Measurements from ENCODE around the gene CNPY3. TPM values are rescaled to one million over a fixed set of nuclear protein-coding genes. Genes with fewer than 3 reads are reported as not detected.

Gene CNPY3
- total RNA-seq, 1 donor from 2014 or later, result 36.8 TPM

GRCh38 chr6:42933205-42933604 lies 3.9 kb downstream of the CNPY3 start:
- Mint-ChIP-seq H3K27me3 (ENCODE audit: unreplicated experiment) (peaks cover 10% of the 10 kb centered on the region), H3K36me3 (ENCODE audit: unreplicated experiment) (peaks cover 4% of the 10 kb centered on the region), H3K27ac (ENCODE audit: unreplicated experiment) (no peak overlapping the region), H3K4me3 (ENCODE audit: unreplicated experiment) (peak overlapping the region; percentile 45), H3K9me3 (ENCODE audit: unreplicated experiment) (peaks cover 2% of the 10 kb centered on the region), H3K4me1 (ENCODE audit: low read depth, unreplicated experiment) (peaks cover 23% of the 10 kb centered on the region)
- no peak for DNase-seq
- no peak for TF ChIP-seq CTCF (IDR thresholded peaks at IDR 0.05; ENCODE audit: partially characterized antibody, unreplicated experiment)

GRCh38 chr6:42935322-42935721 lies 6.0 kb downstream of the CNPY3 start:
- Mint-ChIP-seq H3K9me3 (ENCODE audit: unreplicated experiment) (no peaks in the 10 kb centered on the region), H3K4me3 (ENCODE audit: unreplicated experiment) (no peak overlapping the region), H3K27me3 (ENCODE audit: unreplicated experiment) (peaks cover 8% of the 10 kb centered on the region), H3K27ac (ENCODE audit: unreplicated experiment) (no peak overlapping the region), H3K36me3 (ENCODE audit: unreplicated experiment) (peaks cover 4% of the 10 kb centered on the region), H3K4me1 (ENCODE audit: low read depth, unreplicated experiment) (peaks cover 27% of the 10 kb centered on the region)
- TF ChIP-seq CTCF (IDR thresholded peaks at IDR 0.05; ENCODE audit: partially characterized antibody, unreplicated experiment), result no peak
- DNase-seq, result no peak

GRCh38 chr6:42936398-42936797 lies 7.1 kb downstream of the CNPY3 start:
- TF ChIP-seq CTCF (IDR thresholded peaks at IDR 0.05; ENCODE audit: partially characterized antibody, unreplicated experiment), result no peak
- H3K4me3 Mint-ChIP-seq (ENCODE audit: unreplicated experiment), result no peak overlapping the region
- H3K27me3 Mint-ChIP-seq (ENCODE audit: unreplicated experiment), result peaks cover 4% of the 10 kb centered on the region
- H3K9me3 Mint-ChIP-seq (ENCODE audit: unreplicated experiment), result no peaks in the 10 kb centered on the region
- DNase-seq, result no peak
- H3K27ac Mint-ChIP-seq (ENCODE audit: unreplicated experiment), result no peak overlapping the region
- peaks cover 25% of the 10 kb centered on the region for H3K4me1 Mint-ChIP-seq (ENCODE audit: low read depth, unreplicated experiment)
- H3K36me3 Mint-ChIP-seq (ENCODE audit: unreplicated experiment), result peaks cover 4% of the 10 kb centered on the region

GRCh38 chr6:42937548-42938427 lies 8.5 kb downstream of the CNPY3 start:
- H3K27ac Mint-ChIP-seq (ENCODE audit: unreplicated experiment), result no peak overlapping the region
- DNase-seq, result no peak
- H3K4me1 Mint-ChIP-seq (ENCODE audit: low read depth, unreplicated experiment), result peaks cover 17% of the 10 kb centered on the region
- no peak for TF ChIP-seq CTCF (IDR thresholded peaks at IDR 0.05; ENCODE audit: partially characterized antibody, unreplicated experiment)
- peaks cover 4% of the 10 kb centered on the region for H3K27me3 Mint-ChIP-seq (ENCODE audit: unreplicated experiment)
- H3K36me3 Mint-ChIP-seq (ENCODE audit: unreplicated experiment), result peaks cover 4% of the 10 kb centered on the region
- H3K9me3 Mint-ChIP-seq (ENCODE audit: unreplicated experiment), result no peaks in the 10 kb centered on the region
- H3K4me3 Mint-ChIP-seq (ENCODE audit: unreplicated experiment), result peak overlapping the region; percentile 50

GRCh38 chr6:42938428-42938796 lies 9.1 kb downstream of the CNPY3 start:
- no peak for TF ChIP-seq CTCF (IDR thresholded peaks at IDR 0.05; ENCODE audit: partially characterized antibody, unreplicated experiment)
- Mint-ChIP-seq H3K9me3 (ENCODE audit: unreplicated experiment) (no peaks in the 10 kb centered on the region), H3K27me3 (ENCODE audit: unreplicated experiment) (peaks cover 4% of the 10 kb centered on the region), H3K36me3 (ENCODE audit: unreplicated experiment) (peaks cover 4% of the 10 kb centered on the region), H3K27ac (ENCODE audit: unreplicated experiment) (no peak overlapping the region), H3K4me1 (ENCODE audit: low read depth, unreplicated experiment) (peaks cover 11% of the 10 kb centered on the region), H3K4me3 (ENCODE audit: unreplicated experiment) (no peak overlapping the region)
- DNase-seq, result no peak
